ENCODE results near the gene NTHL1. TPM values are rescaled to one million over a fixed set of nuclear protein-coding genes. Genes with fewer than 3 reads are reported as not detected.

NTHL1 gene
- total RNA-seq, 1 experiment from 2014 or later, result 39.8 TPM

GRCh38 chr16:2086106-2086742, 38.6 kb upstream of the NTHL1 start:
- no peaks in the 10 kb centered on the region for H3K36me3 ChIP-seq (ENCODE audit: control insufficient read depth, insufficient read depth, low read length)
- in situ Hi-C loops (cut with HindIII; ENCODE audit: low pct_unique_long_range_greater_than_20kb, low sequenced_read_pairs) (no loop called here), intact Hi-C loops (cut with micrococcal nuclease; ENCODE audit: unreplicated experiment) (no loop called here)
- TF ChIP-seq, protein P1, sequence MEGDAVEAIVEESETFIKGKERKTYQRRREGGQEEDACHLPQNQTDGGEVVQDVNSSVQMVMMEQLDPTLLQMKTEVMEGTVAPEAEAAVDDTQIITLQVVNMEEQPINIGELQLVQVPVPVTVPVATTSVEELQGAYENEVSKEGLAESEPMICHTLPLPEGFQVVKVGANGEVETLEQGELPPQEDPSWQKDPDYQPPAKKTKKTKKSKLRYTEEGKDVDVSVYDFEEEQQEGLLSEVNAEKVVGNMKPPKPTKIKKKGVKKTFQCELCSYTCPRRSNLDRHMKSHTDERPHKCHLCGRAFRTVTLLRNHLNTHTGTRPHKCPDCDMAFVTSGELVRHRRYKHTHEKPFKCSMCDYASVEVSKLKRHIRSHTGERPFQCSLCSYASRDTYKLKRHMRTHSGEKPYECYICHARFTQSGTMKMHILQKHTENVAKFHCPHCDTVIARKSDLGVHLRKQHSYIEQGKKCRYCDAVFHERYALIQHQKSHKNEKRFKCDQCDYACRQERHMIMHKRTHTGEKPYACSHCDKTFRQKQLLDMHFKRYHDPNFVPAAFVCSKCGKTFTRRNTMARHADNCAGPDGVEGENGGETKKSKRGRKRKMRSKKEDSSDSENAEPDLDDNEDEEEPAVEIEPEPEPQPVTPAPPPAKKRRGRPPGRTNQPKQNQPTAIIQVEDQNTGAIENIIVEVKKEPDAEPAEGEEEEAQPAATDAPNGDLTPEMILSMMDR (IDR thresholded peaks at IDR 0.05), result no peak
- TF ChIP-seq TCF7L2 (IDR thresholded peaks at IDR 0.05; ENCODE audit: low read depth, low read length) (no peak), POLR2AphosphoS5 (IDR thresholded peaks at IDR 0.05; ENCODE audit: low read depth, low read length) (0 out of 2 replicates have a peak, but pooled peaks have one; percentile 17), SIN3A (IDR thresholded peaks at IDR 0.05; ENCODE audit: borderline replicate concordance, insufficient read depth, low read depth, low read length) (no peak)
- TF ChIP-seq, protein P2, sequence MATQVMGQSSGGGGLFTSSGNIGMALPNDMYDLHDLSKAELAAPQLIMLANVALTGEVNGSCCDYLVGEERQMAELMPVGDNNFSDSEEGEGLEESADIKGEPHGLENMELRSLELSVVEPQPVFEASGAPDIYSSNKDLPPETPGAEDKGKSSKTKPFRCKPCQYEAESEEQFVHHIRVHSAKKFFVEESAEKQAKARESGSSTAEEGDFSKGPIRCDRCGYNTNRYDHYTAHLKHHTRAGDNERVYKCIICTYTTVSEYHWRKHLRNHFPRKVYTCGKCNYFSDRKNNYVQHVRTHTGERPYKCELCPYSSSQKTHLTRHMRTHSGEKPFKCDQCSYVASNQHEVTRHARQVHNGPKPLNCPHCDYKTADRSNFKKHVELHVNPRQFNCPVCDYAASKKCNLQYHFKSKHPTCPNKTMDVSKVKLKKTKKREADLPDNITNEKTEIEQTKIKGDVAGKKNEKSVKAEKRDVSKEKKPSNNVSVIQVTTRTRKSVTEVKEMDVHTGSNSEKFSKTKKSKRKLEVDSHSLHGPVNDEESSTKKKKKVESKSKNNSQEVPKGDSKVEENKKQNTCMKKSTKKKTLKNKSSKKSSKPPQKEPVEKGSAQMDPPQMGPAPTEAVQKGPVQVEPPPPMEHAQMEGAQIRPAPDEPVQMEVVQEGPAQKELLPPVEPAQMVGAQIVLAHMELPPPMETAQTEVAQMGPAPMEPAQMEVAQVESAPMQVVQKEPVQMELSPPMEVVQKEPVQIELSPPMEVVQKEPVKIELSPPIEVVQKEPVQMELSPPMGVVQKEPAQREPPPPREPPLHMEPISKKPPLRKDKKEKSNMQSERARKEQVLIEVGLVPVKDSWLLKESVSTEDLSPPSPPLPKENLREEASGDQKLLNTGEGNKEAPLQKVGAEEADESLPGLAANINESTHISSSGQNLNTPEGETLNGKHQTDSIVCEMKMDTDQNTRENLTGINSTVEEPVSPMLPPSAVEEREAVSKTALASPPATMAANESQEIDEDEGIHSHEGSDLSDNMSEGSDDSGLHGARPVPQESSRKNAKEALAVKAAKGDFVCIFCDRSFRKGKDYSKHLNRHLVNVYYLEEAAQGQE (IDR thresholded peaks at IDR 0.05; ENCODE audit: insufficient read depth in 1 of 2, low read depth in 2 of 2, low read length in 1 of 2), result no peak
- H3K9me3 ChIP-seq (ENCODE audit: control insufficient read depth, insufficient read depth, low read depth, low read length), result no peaks in the 10 kb centered on the region
- CTCF ChIA-PET, result no interaction called here
- DNase-seq (ENCODE audit: low read depth, low spot score) (no peak), ATAC-seq (peak; percentile 1)
- POLR2A ChIA-PET, result no interaction called here
- no TSS peak for BruUV-seq (replicated peaks)
- H3K4me1 ChIP-seq (ENCODE audit: control insufficient read depth, insufficient read depth, low read length), result 0 out of 2 replicates have a peak, but pooled peaks cover 14% of the 10 kb centered on the region
- H3K27me3 ChIP-seq (ENCODE audit: control insufficient read depth, insufficient read depth, low read length), result no peaks in the 10 kb centered on the region
- no peak overlapping the region for H3K27ac ChIP-seq (ENCODE audit: low read length)
- H3K4me3 ChIP-seq (ENCODE audit: low read depth in 2 of 2, low read length in 2 of 2), result no peak overlapping the region

- in situ Hi-C loops (cut with HindIII; ENCODE audit: low pct_unique_long_range_greater_than_20kb, low sequenced_read_pairs) (no loop called here), intact Hi-C loops (cut with micrococcal nuclease; ENCODE audit: unreplicated experiment) (no loop called here)
- no peaks in the 10 kb centered on the region for H3K36me3 ChIP-seq (ENCODE audit: control insufficient read depth, insufficient read depth, low read length)
Measured at GRCh38 chr16:2085669-2086068, 38.0 kb upstream of the NTHL1 start.

More at GRCh38 chr16:2085669-2086068, 38.0 kb upstream of the NTHL1 start:
- no peak overlapping the region for H3K27ac ChIP-seq (ENCODE audit: low read length)
- ATAC-seq (peak; percentile 57), DNase-seq (ENCODE audit: low read depth, low spot score) (no peak)
- no peaks in the 10 kb centered on the region for H3K9me3 ChIP-seq (ENCODE audit: control insufficient read depth, insufficient read depth, low read depth, low read length)
- CTCF ChIA-PET, result no interaction called here
- 0 out of 2 replicates have a peak, but pooled peaks cover 14% of the 10 kb centered on the region for H3K4me1 ChIP-seq (ENCODE audit: control insufficient read depth, insufficient read depth, low read length)
- no TSS peak for BruUV-seq (replicated peaks)
- H3K27me3 ChIP-seq (ENCODE audit: control insufficient read depth, insufficient read depth, low read length), result no peaks in the 10 kb centered on the region
- TF ChIP-seq, protein P1 (IDR thresholded peaks at IDR 0.05), result no peak
- TF ChIP-seq POLR2AphosphoS5 (IDR thresholded peaks at IDR 0.05; ENCODE audit: low read depth, low read length) (peak; percentile 59; the same call in 1 of the 2 replicates), TCF7L2 (IDR thresholded peaks at IDR 0.05; ENCODE audit: low read depth, low read length) (no peak), SIN3A (IDR thresholded peaks at IDR 0.05; ENCODE audit: borderline replicate concordance, insufficient read depth, low read depth, low read length) (no peak)
- TF ChIP-seq, protein P2 (IDR thresholded peaks at IDR 0.05; ENCODE audit: insufficient read depth in 1 of 2, low read depth in 2 of 2, low read length in 1 of 2), result no peak
- H3K4me3 ChIP-seq (ENCODE audit: low read depth in 2 of 2, low read length in 2 of 2), result no peak overlapping the region
- POLR2A ChIA-PET, result no interaction called here
